SK-N-MC (cell line): ENCODE results near the gene OPN4.

ENCODE experiments used
- EZH2 ChIP-seq: fragments of 200-600 bp; sonication (generic); IDR thresholded peaks from one replicate; pipeline ENCODE4 v1.6.1; 2017; ENCODE audit warnings: antibody characterized with exemption
- FOXP2 ChIP-seq: optimal IDR thresholded peaks from 2 replicates; pipeline ENCODE3; 2011; ENCODE audit warnings: mild to moderate bottlenecking, moderate library complexity; ENCODE audit not compliant: insufficient read depth; ENCODE audit errors: extremely low read length, control extremely low read depth
- POLR2AphosphoS5 ChIP-seq: IDR thresholded peaks from 2 replicates; pipeline ENCODE4 v1.6.1; 2012; ENCODE audit warnings: mild to moderate bottlenecking, low read depth, low read length, borderline replicate concordance

GRCh38 chr10:86699541-86699940 is 45.2 kb downstream of the OPN4 start:
- TF ChIP-seq FOXP2 (no peak), POLR2AphosphoS5 (no peak), EZH2 (no peak)
